Stimulated activated naive CD8-positive, alpha-beta T cell treated with anti-CD3 and anti-CD28 coated beads, Interleukin-15, amount 100 ng/mL, for 72 hours (primary cell): ENCODE data around the gene DNAJC12.
A peak's percentile ranks its signal among the peaks of the same experiment; 100 is the strongest.
"Not testable (repeated sequence)": the region's sequence is repeated elsewhere in the genome, so short reads cannot be mapped to it uniquely, and the experiment has no call there.

Experiments used
- ATAC-seq: fragments of 150-1000 bp; cut with Tn5 transposase; 2 replicates; pipeline ENCODE4 v1.10.0; 2021; ENCODE audit warnings: mild to moderate bottlenecking, moderate library complexity
- DNase-seq, 2 donors: peaks; one replicate each; pipeline ENCODE4 v3.0.0; 2021 to 2022
- H3K27ac Mint-ChIP-seq, 2 donors: one replicate each; pipeline ENCODE4 v1.8.0; 2022; ENCODE audit warnings: mild to moderate bottlenecking in 2 of 2, mixed read lengths in 2 of 2, moderate library complexity in 2 of 2
- H3K27me3 Mint-ChIP-seq: one replicate; pipeline ENCODE4 v1.8.0; 2022; ENCODE audit warnings: mixed read lengths
- H3K4me1 Mint-ChIP-seq: one replicate; pipeline ENCODE4 v1.8.0; 2022; ENCODE audit warnings: mild to moderate bottlenecking, mixed read lengths
- H3K4me3 Mint-ChIP-seq, 2 donors: one replicate each; pipeline ENCODE4 v1.8.0; 2022; ENCODE audit warnings: mild to moderate bottlenecking in 2 of 2, mixed read lengths in 2 of 2, moderate library complexity in 1 of 2
- H3K9me3 Mint-ChIP-seq, 2 donors: one replicate each; pipeline ENCODE4 v1.8.0; 2022; ENCODE audit warnings: mixed read lengths in 2 of 2

The DNAJC12 gene

DNA sequence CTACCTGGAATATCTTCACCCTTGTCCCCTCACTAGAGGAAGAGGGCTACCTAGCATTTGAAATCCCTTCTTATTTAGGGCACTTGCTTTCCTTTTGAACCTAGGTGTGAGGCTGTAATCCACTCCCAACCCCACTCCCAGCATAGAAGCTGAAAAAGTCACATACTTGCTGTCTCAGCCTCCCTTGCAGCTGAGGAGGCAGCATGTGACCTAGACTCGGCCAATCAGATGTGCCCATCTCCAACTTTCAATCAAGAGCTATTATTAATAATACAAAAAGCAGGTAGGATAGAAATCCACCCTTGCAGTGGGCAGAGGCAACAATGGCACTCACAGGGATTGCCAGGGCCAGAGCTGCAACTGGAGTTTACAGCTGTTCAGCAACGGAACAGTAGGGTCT is 70.7 kb downstream of the DNAJC12 start:
- peaks cover 37% of the 10 kb centered on the region for H3K4me1 Mint-ChIP-seq
- DNase-seq (no peak), ATAC-seq (no peak)
- H3K4me3 Mint-ChIP-seq = no peak overlapping the region
- H3K9me3 Mint-ChIP-seq = no peaks in the 10 kb centered on the region
- no peaks in the 10 kb centered on the region for H3K27me3 Mint-ChIP-seq
- H3K27ac Mint-ChIP-seq = peak overlapping the region in 1 of 2 donors; percentile 36

DNA sequence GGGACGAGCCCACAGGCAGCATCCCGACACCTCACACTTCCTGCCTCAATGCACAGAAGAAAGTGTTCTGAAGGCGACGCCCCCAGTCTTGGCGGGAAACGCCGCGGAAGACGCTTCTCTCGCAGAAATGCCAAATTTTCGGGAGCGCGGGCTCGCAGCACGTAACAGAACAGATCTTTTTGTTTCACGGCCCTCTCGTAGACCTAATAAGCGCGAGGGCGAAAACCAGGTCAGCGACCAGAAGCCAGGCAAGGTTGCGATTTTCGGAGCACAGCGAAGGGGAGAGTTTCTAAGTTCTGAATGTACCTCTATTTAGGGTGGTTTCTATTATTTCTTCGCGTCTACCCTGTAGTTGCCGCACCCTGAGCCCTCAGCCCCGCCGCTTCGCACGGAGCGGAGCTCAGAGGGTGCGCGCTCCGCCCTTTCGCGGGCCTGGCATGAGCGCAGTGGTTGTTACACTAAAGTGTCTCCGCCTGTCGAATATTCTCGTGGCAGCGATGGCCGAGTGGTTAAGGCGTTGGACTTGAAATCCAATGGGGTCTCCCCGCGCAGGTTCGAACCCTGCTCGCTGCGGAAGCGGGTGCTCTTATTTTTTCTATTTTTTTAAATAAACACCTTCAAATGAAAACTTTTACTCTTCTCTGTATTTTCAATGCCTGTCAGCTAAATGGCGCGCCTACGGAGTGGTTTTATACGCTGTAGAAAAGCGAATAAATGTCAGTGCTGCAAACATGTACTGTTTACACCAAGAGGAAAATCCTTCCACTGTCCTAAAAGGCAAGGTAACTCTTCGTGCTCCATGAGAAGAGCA is 73.8 kb downstream of the DNAJC12 start:
- peaks cover 27% of the 10 kb centered on the region for H3K4me1 Mint-ChIP-seq
- no peaks in the 10 kb centered on the region for H3K27me3 Mint-ChIP-seq
- peak; percentile 97 to 99 for DNase-seq
- peak overlapping the region; percentile 87 to 89 for H3K4me3 Mint-ChIP-seq
- ATAC-seq = peak; percentile 85
- H3K27ac Mint-ChIP-seq = peak overlapping the region; percentile 97 to 100
- no peaks in the 10 kb centered on the region for H3K9me3 Mint-ChIP-seq

DNA sequence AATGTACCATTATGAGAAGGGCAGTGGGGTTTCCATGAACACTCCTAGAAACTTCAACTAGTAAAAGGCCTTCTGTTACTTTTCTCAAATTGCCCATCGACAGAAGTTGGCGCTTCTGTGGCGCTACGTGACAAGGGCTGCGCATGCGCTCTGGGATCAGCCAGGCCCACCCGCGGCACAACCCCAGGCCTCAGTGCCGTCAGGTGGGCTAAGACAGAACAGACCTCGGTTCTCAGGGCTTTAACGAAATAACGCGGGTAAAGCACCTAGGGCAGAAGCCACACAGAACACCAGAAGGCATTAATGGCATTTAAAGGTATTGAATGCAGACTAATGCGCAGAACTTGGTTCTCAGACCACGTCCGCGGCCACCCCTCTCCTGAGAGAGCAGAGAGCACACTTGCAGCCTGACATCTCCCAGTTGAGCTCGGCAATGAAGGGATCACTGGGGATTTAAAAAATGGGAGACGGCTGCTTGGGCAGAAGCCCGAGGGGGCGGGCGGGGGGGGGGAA is 74.4 kb downstream of the DNAJC12 start:
- H3K4me1 Mint-ChIP-seq = peaks cover 27% of the 10 kb centered on the region
- peak overlapping the region; percentile 97 to 100 for H3K27ac Mint-ChIP-seq
- no peaks in the 10 kb centered on the region for H3K27me3 Mint-ChIP-seq
- DNase-seq = peak; percentile 84 to 88
- peak; percentile 73 for ATAC-seq
- peak overlapping the region; percentile 87 to 89 for H3K4me3 Mint-ChIP-seq
- H3K9me3 Mint-ChIP-seq = no peaks in the 10 kb centered on the region

DNA sequence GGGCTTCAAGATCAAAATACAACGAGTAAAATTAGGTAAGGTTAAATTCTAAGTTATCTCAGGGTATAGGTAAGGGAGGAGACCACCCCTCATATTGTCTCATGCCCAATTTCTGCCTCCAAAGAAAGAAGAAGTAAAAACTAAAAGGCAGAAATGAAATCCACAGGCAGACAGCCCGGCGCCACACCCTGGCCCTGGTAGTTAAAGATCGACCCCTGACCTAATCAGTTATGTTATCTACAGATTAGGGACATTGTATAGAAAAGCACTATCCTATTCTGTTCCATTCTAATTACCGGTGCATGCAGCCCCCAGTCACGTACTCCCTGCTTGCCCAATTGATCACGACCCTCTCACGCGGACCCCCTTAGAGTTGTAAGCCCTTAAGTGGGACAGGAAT is 75.4 kb downstream of the DNAJC12 start:
- peak overlapping the region in 1 of 2 donors; percentile 63 for H3K27ac Mint-ChIP-seq
- not testable (repeated sequence) for H3K4me3 Mint-ChIP-seq

DNA sequence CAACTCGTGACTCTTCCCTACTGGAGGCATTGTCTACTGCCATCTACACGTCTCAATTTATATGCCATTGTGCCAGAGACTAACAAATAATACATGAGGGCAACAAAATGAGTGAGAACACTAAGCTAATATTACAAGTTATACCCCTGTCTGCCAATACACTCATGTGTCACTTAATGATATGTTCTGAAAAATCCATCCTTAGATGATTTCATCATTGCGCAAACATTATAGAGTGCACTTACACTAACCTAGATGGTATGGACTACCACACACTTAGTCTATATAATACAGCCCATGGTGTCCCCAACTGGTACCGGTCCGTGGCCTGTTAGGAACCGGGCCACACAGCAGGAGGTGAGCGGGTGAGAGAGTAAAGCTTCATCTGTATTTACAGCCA is 77.7 kb downstream of the DNAJC12 start:
- ATAC-seq (no peak), DNase-seq (no peak)
- Mint-ChIP-seq H3K4me3 (no peak overlapping the region), H3K27ac (no peak overlapping the region), H3K4me1 (peaks cover 25% of the 10 kb centered on the region), H3K27me3 (no peaks in the 10 kb centered on the region), H3K9me3 (no peaks in the 10 kb centered on the region)

More for the DNA sequence above, 75.4 kb downstream of the DNAJC12 start:
- DNase-seq, H3K9me3 Mint-ChIP-seq, ATAC-seq, H3K27me3 Mint-ChIP-seq: not testable (repeated sequence)
- peaks cover 27% of the 10 kb centered on the region for H3K4me1 Mint-ChIP-seq
